HCT116 (cell line): ENCODE data around the gene SCRN1. TPM values are rescaled to one million over a fixed set of nuclear protein-coding genes. Genes with fewer than 3 reads are reported as not detected.

ENCODE experiments used
- ATAC-seq: fragments of 200-7000 bp; cut with Tn5 transposase; 2 replicates; pipeline ENCODE4 v1.9.1; 2020; ENCODE audit warnings: mild to moderate bottlenecking, moderate library complexity
- BruUV-seq: library from RNA; stranded (reverse); fragments of 400-500 nt; replicated peaks from 2 replicates; lab custom pipeline; 2021; lab: Mats Ljungman, UMichigan
- CTCF ChIA-PET: fragments of 300-600 bp; sonication (Branson Sonifier 250); formaldehyde crosslinking; loops from one replicate; lab custom pipeline; 2021; ENCODE audit warnings: antibody characterized with exemption; lab: Charles Lee
- POLR2A ChIA-PET: fragments of 300-600, 350-600 bp; sonication (Branson Sonifier 250); formaldehyde crosslinking; loops from one replicate; lab custom pipeline; 2021; ENCODE audit warnings: antibody characterized with exemption; lab: Charles Lee
- RAD21 ChIA-PET, 2 experiments: fragments of 300-600 bp; sonication (Branson Sonifier 250); formaldehyde crosslinking; loops; one replicate each; lab custom pipeline; 2023; ENCODE audit warnings: low total read pairs in 2 of 2; ENCODE audit not compliant: uncharacterized antibody in 2 of 2, unreplicated experiment in 2 of 2, low non-redundant PET in 1 of 2; lab: Charles Lee
- DNase-seq: peaks from one replicate; pipeline ENCODE4 v3.0.0-alpha.2; 2010; ENCODE audit warnings: low read depth, low spot score
- H2AFZ ChIP-seq: fragments of 200-600 bp; shearing (Covaris generic), sonication (generic); 2 replicates; pipeline ENCODE4 v1.6.1; 2017; ENCODE audit warnings: low read depth, mixed run types, mixed read lengths, antibody characterized with exemption, low read length; ENCODE audit not compliant: poor library complexity, severe bottlenecking
- H3K27ac ChIP-seq: 2 replicates; pipeline ENCODE4 v1.5.1; 2012; ENCODE audit warnings: low read depth, low read length
- H3K27me3 ChIP-seq: fragments of 200-600 bp; sonication (generic); 2 replicates; pipeline ENCODE4 v1.6.1; 2016; ENCODE audit warnings: mixed run types, low read length, mixed read lengths; ENCODE audit not compliant: insufficient read depth
- H3K36me3 ChIP-seq, 2 experiments: fragments of 200-500 bp in 1 of 2; fragments of 200-600 bp in 1 of 2; sonication (Bioruptor generic) in 1 of 2; sonication (generic) in 1 of 2; 2 replicates each; pipeline versions ENCODE4 v1.5.1 to v1.6.1; 2014 to 2016; ENCODE audit warnings: low read length in 2 of 2, inconsistent platforms in 1 of 2, mixed read lengths in 1 of 2, mixed run types in 1 of 2; ENCODE audit not compliant: insufficient read depth in 2 of 2, control insufficient read depth in 1 of 2
- H3K4me1 ChIP-seq, 2 experiments: fragments of 200-600 bp in 1 of 2; sonication (generic) in 1 of 2; 2 replicates each; pipeline versions ENCODE4 v1.5.1 to v1.6.1; 2012 to 2017; ENCODE audit warnings: low read length in 2 of 2, inconsistent platforms in 1 of 2, mild to moderate bottlenecking in 1 of 2, mixed read lengths in 1 of 2, mixed run types in 1 of 2, moderate library complexity in 1 of 2; ENCODE audit not compliant: insufficient read depth in 2 of 2, control insufficient read depth in 1 of 2
- H3K4me2 ChIP-seq: fragments of 200-600 bp; sonication (generic); 2 replicates; pipeline ENCODE4 v1.6.1; 2017; ENCODE audit warnings: mixed run types, low read length, mixed read lengths
- H3K4me3 ChIP-seq, 2 experiments: fragments of 200-600 bp in 1 of 2; sonication (generic) in 1 of 2; replicated peaks in 1 of 2; 2 replicates each; pipeline ENCODE4 v1.5.1; 2011 to 2016; ENCODE audit warnings: low read length in 2 of 2, control low read depth in 1 of 2, low read depth in 1 of 2, mild to moderate bottlenecking in 1 of 2, mixed read lengths in 1 of 2, mixed run types in 1 of 2
- H3K79me2 ChIP-seq: fragments of 200-600 bp; sonication (generic); 2 replicates; pipeline ENCODE4 v1.6.1; 2017; ENCODE audit warnings: mild to moderate bottlenecking, mixed run types, low read length, moderate library complexity, mixed read lengths; ENCODE audit not compliant: insufficient read depth
- H3K9ac ChIP-seq: fragments of 200-600 bp; sonication (generic); 2 replicates; pipeline ENCODE4 v1.6.1; 2016; ENCODE audit warnings: low read length, mixed read lengths
- H3K9me2 ChIP-seq: fragments of 200-600 bp; sonication (generic), shearing (Covaris generic); 2 replicates; pipeline ENCODE4 v1.6.1; 2017; ENCODE audit warnings: mixed run types, mild to moderate bottlenecking, moderate library complexity; ENCODE audit not compliant: insufficient read depth
- H3K9me3 ChIP-seq, 2 experiments: fragments of 200-500 bp in 1 of 2; fragments of 200-600 bp in 1 of 2; sonication (Bioruptor generic) in 1 of 2; sonication (generic) in 1 of 2; 2 replicates each; pipeline ENCODE4 v1.6.1; 2014 to 2017; ENCODE audit warnings: low read length in 2 of 2, mixed read lengths in 2 of 2, inconsistent platforms in 1 of 2, low read depth in 1 of 2, mild to moderate bottlenecking in 1 of 2, mixed run types in 1 of 2, moderate library complexity in 1 of 2; ENCODE audit not compliant: control insufficient read depth in 1 of 2, insufficient read depth in 1 of 2
- H4K20me1 ChIP-seq: fragments of 200-600 bp; sonication (generic), shearing (Covaris generic); 2 replicates; pipeline ENCODE4 v1.6.1; 2017; ENCODE audit warnings: mixed run types, mild to moderate bottlenecking, moderate library complexity; ENCODE audit not compliant: insufficient read depth
- EZH2phosphoT487 ChIP-seq: fragments of 200-600 bp; IDR thresholded peaks from 2 replicates; pipeline ENCODE4 v1.6.1; 2018; ENCODE audit warnings: antibody characterized with exemption, borderline replicate concordance
- FOSL1 ChIP-seq: IDR thresholded peaks from 2 replicates; pipeline ENCODE4 v1.6.1; 2012; ENCODE audit warnings: low read depth
- MAX ChIP-seq: IDR thresholded peaks from 2 replicates; pipeline ENCODE4 v1.6.1; 2012
- REST ChIP-seq: IDR thresholded peaks from 2 replicates; pipeline ENCODE4 v1.6.1; 2012; ENCODE audit warnings: low read depth
- SIN3A ChIP-seq: IDR thresholded peaks from 2 replicates; pipeline ENCODE4 v1.6.1; 2012; ENCODE audit warnings: low read depth
- SP1 ChIP-seq: IDR thresholded peaks from 2 replicates; pipeline ENCODE4 v1.6.1; 2012; ENCODE audit warnings: low read depth
- SRF ChIP-seq: IDR thresholded peaks from 2 replicates; pipeline ENCODE4 v1.6.1; 2012; ENCODE audit warnings: low read depth
- TCF7L2 ChIP-seq: IDR thresholded peaks from 2 replicates; pipeline ENCODE4 v1.7.0; 2011; ENCODE audit warnings: borderline replicate concordance, inconsistent platforms; ENCODE audit not compliant: insufficient read depth, insufficient read length; ENCODE audit errors: extremely low read depth
- YY1 ChIP-seq: IDR thresholded peaks from 2 replicates; pipeline ENCODE4 v1.6.1; 2011; ENCODE audit warnings: low read length, low read depth, moderate library complexity, mild to moderate bottlenecking; ENCODE audit not compliant: insufficient replicate concordance; ENCODE audit errors: extremely low read depth
- intact Hi-C: fragments of 100-400 bp; cut with micrococcal nuclease; formaldehyde crosslinking; loops from 2 replicates; pipeline ENCODE4 v1.10.0; 2022
- total RNA-seq: library from RNA; stranded (reverse); gene quantifications from one replicate; pipeline ENCODE4 v1.2.1, GENCODE V29; 2021; ENCODE audit not compliant: unreplicated experiment
- TF ChIP-seq, protein P1 (sequence below), 3 experiments: fragments of 200-600 bp in 1 of 3; sonication (generic) in 1 of 3; IDR thresholded peaks in 2 of 3; conservative IDR thresholded peaks in 1 of 3; 2 replicates each; pipeline ENCODE4 v1.5.1; 2012 to 2017; ENCODE audit warnings: low read depth in 2 of 3, low read length in 2 of 3, antibody characterized with exemption in 1 of 3, borderline replicate concordance in 1 of 3, control low read depth in 1 of 3, mild to moderate bottlenecking in 1 of 3, mixed read lengths in 1 of 3, mixed run types in 1 of 3, moderate library complexity in 1 of 3; ENCODE audit not compliant: insufficient read depth in 1 of 3

Gene SCRN1
- total RNA-seq, 1 experiment from 2014 or later = 76.8 TPM

GRCh38 chr7:29948587-29948986 is 41.0 kb downstream of the SCRN1 start:
- ATAC-seq (no peak), DNase-seq (no peak)
- no peaks in the 10 kb centered on the region for H3K79me2 ChIP-seq
- no peaks in the 10 kb centered on the region for H3K4me1 ChIP-seq
- ChIA-PET CTCF (no interaction called here), POLR2A (no interaction called here), RAD21 (no interaction called here)
- H3K36me3 ChIP-seq = peaks cover 8 to 39% of the 10 kb centered on the region in 2 experiments; a peak in 3 of 4 replicates
- H3K9me2 ChIP-seq = no peaks in the 10 kb centered on the region
- H3K4me2 ChIP-seq = no peak overlapping the region
- intact Hi-C loops = loop anchor here (10.0 kb wide), 1 partner anchor 466 kb away; no protein-coding TSS in a partner anchor
- H3K4me3 ChIP-seq = no peak overlapping the region
- no peak overlapping the region for H2AFZ ChIP-seq
- H3K27ac ChIP-seq = no peak overlapping the region
- no peaks in the 10 kb centered on the region for H3K9me3 ChIP-seq
- BruUV-seq = no TSS peak
- H3K27me3 ChIP-seq = no peaks in the 10 kb centered on the region
- H3K9ac ChIP-seq = no peak overlapping the region
- no peaks in the 10 kb centered on the region for H4K20me1 ChIP-seq
- TF ChIP-seq MAX (no peak), SRF (no peak), YY1 (no peak), SIN3A (no peak), EZH2phosphoT487 (no peak), SP1 (no peak), FOSL1 (no peak), TCF7L2 (no peak), REST (no peak)
- TF ChIP-seq, protein P1, sequence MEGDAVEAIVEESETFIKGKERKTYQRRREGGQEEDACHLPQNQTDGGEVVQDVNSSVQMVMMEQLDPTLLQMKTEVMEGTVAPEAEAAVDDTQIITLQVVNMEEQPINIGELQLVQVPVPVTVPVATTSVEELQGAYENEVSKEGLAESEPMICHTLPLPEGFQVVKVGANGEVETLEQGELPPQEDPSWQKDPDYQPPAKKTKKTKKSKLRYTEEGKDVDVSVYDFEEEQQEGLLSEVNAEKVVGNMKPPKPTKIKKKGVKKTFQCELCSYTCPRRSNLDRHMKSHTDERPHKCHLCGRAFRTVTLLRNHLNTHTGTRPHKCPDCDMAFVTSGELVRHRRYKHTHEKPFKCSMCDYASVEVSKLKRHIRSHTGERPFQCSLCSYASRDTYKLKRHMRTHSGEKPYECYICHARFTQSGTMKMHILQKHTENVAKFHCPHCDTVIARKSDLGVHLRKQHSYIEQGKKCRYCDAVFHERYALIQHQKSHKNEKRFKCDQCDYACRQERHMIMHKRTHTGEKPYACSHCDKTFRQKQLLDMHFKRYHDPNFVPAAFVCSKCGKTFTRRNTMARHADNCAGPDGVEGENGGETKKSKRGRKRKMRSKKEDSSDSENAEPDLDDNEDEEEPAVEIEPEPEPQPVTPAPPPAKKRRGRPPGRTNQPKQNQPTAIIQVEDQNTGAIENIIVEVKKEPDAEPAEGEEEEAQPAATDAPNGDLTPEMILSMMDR (IDR thresholded peaks at IDR 0.05 in 2 of 3, conservative IDR thresholded peaks at IDR 0.05 in 1 of 3; ENCODE audit: borderline replicate concordance in 1 of 3, insufficient read depth in 1 of 3, low read depth in 2 of 3, low read length in 2 of 3) = no peak
